Adrenal gland (tissue), 5 donors: ENCODE data around the gene NPFFR1.

ENCODE experiments used
- POLR2A ChIP-seq, 2 donors: fragments of 450-650 bp; IDR thresholded peaks; one replicate each; pipeline ENCODE4 v1.6.1; 2017; ENCODE audit warnings: antibody characterized with exemption in 2 of 2, mild to moderate bottlenecking in 2 of 2, moderate library complexity in 1 of 2
- TF ChIP-seq, protein P1 (sequence below), 6 experiments: fragments of 450-650 bp in 4 of 6; fragments of 200-600 bp in 2 of 6; sonication (generic) in 1 of 6; IDR thresholded peaks; 1 replicate in 5 of 6; 2 replicates in 1 of 6; pipeline versions ENCODE4 v1.5.1 to v1.8.0; 2016 to 2021; ENCODE audit warnings: antibody characterized with exemption in 6 of 6, mild to moderate bottlenecking in 2 of 6, moderate library complexity in 1 of 6
- donor health status: DM: no; HTN: no; CAD: no.

DNA sequence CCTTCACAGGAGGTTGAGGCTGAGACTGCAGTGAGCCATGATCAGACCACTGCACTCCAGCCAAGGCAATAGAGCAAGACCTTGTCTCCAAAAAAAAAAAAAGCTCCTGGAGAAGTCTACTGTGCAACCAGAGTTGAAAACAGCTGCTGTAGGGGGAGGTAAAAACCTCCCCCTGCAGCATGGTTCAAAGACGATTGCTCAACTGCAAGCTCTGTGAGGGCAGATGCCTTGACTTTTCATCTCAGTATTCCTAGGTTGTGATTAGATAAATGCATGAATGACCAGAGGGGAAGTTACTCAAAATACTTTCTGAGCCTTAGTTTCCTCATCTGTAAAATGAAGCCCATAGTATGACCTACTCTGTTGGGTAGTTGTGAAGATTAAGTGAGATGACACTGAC is 25.6 kb downstream of the NPFFR1 start:
- TF ChIP-seq POLR2A (IDR thresholded peaks at IDR 0.05) = no peak
- TF ChIP-seq, protein P1, sequence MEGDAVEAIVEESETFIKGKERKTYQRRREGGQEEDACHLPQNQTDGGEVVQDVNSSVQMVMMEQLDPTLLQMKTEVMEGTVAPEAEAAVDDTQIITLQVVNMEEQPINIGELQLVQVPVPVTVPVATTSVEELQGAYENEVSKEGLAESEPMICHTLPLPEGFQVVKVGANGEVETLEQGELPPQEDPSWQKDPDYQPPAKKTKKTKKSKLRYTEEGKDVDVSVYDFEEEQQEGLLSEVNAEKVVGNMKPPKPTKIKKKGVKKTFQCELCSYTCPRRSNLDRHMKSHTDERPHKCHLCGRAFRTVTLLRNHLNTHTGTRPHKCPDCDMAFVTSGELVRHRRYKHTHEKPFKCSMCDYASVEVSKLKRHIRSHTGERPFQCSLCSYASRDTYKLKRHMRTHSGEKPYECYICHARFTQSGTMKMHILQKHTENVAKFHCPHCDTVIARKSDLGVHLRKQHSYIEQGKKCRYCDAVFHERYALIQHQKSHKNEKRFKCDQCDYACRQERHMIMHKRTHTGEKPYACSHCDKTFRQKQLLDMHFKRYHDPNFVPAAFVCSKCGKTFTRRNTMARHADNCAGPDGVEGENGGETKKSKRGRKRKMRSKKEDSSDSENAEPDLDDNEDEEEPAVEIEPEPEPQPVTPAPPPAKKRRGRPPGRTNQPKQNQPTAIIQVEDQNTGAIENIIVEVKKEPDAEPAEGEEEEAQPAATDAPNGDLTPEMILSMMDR (IDR thresholded peaks at IDR 0.05) = no peak
